ENCODE data around the gene CCDC148.

CCDC148 gene

GRCh38 chr2:158131483-158131912 is 325.1 kb downstream of the CCDC148 start:
- H3K4me2 ChIP-seq (ENCODE audit: low read length), result no peak overlapping the region
- H3K36me3 ChIP-seq (replicated peaks; ENCODE audit: low read depth, low read length), result no peaks in the 10 kb centered on the region
- no peaks in the 10 kb centered on the region for H4K20me1 ChIP-seq (ENCODE audit: insufficient read depth, low read length)
- peaks cover 3% of the 10 kb centered on the region; the same call in 1 of the 2 replicates for H3K27me3 ChIP-seq (ENCODE audit: low read depth, low read length)
- no peaks in the 10 kb centered on the region for H3K9me3 ChIP-seq (ENCODE audit: insufficient read depth, low read length)
- no peak overlapping the region for H2AFZ ChIP-seq (ENCODE audit: low read depth, low read length)
- H3K27ac ChIP-seq (ENCODE audit: low read length), result no peak overlapping the region
- no peak overlapping the region for H3K9ac ChIP-seq (ENCODE audit: low read length)
- H3K4me3 ChIP-seq (ENCODE audit: low read length), result no peak overlapping the region
- TF ChIP-seq, protein P1, sequence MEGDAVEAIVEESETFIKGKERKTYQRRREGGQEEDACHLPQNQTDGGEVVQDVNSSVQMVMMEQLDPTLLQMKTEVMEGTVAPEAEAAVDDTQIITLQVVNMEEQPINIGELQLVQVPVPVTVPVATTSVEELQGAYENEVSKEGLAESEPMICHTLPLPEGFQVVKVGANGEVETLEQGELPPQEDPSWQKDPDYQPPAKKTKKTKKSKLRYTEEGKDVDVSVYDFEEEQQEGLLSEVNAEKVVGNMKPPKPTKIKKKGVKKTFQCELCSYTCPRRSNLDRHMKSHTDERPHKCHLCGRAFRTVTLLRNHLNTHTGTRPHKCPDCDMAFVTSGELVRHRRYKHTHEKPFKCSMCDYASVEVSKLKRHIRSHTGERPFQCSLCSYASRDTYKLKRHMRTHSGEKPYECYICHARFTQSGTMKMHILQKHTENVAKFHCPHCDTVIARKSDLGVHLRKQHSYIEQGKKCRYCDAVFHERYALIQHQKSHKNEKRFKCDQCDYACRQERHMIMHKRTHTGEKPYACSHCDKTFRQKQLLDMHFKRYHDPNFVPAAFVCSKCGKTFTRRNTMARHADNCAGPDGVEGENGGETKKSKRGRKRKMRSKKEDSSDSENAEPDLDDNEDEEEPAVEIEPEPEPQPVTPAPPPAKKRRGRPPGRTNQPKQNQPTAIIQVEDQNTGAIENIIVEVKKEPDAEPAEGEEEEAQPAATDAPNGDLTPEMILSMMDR (IDR thresholded peaks at IDR 0.05; ENCODE audit: low read depth, low read length), result no peak
- TF ChIP-seq EZH2phosphoT487 (IDR thresholded peaks at IDR 0.05; ENCODE audit: low read depth), result no peak
- no peaks in the 10 kb centered on the region for H3K4me1 ChIP-seq (ENCODE audit: low read length)
- H3K79me2 ChIP-seq (ENCODE audit: low read length), result no peaks in the 10 kb centered on the region

DNA sequence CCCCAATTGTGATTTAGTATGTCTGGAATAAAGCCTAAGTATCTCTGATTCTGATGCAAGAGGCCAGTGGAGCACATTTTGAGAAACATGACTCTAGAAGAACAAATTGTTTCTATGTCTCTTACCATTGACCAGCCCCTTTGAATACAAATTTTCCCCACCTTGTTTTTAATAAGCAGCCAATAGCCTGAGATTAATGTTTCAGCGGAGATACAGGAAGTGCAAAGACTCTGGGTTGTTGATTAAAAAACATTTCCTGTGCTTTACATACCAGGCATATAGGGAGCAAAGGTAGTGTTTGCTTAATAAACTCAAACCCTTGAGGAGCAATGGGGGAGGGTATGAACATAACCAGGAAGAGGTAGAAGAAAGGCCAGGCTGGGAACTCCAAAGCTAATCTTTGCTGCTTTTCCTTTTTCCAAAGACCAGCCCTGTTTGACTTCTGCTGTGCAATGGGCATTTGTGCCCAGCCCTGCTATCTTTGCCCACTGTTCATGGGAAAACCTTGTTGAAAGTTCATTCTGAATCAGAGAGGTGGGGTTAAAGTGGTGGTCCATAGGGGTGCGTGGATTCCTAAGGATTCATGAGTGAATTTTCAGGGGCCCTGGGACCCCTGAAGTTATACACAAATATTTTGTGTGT is 325.6 kb downstream of the CCDC148 start:
- peaks cover 3% of the 10 kb centered on the region; the same call in 1 of the 2 replicates for H3K27me3 ChIP-seq (ENCODE audit: low read depth, low read length)

GRCh38 chr2:158129037-158129436 is 327.5 kb downstream of the CCDC148 start:
- Histone ChIP-seq H3K27me3 (ENCODE audit: low read depth, low read length) (peaks cover 3% of the 10 kb centered on the region; the same call in 1 of the 2 replicates), H2AFZ (ENCODE audit: low read depth, low read length) (no peak overlapping the region), H4K20me1 (ENCODE audit: insufficient read depth, low read length) (no peaks in the 10 kb centered on the region), H3K4me3 (ENCODE audit: low read length) (no peak overlapping the region), H3K36me3 (replicated peaks; ENCODE audit: low read depth, low read length) (no peaks in the 10 kb centered on the region), H3K79me2 (ENCODE audit: low read length) (no peaks in the 10 kb centered on the region), H3K27ac (ENCODE audit: low read length) (no peak overlapping the region), H3K4me2 (ENCODE audit: low read length) (no peak overlapping the region), H3K9me3 (ENCODE audit: insufficient read depth, low read length) (no peaks in the 10 kb centered on the region), H3K9ac (ENCODE audit: low read length) (no peak overlapping the region), H3K4me1 (ENCODE audit: low read length) (no peaks in the 10 kb centered on the region)
- TF ChIP-seq, protein P1 (IDR thresholded peaks at IDR 0.05; ENCODE audit: low read depth, low read length), result no peak
- no peak for TF ChIP-seq EZH2phosphoT487 (IDR thresholded peaks at IDR 0.05; ENCODE audit: low read depth)

More for the DNA sequence above, 325.6 kb downstream of the CCDC148 start:
- H3K9ac ChIP-seq (ENCODE audit: low read length), result no peak overlapping the region
- no peaks in the 10 kb centered on the region for H3K36me3 ChIP-seq (replicated peaks; ENCODE audit: low read depth, low read length)
- H3K79me2 ChIP-seq (ENCODE audit: low read length), result no peaks in the 10 kb centered on the region
- no peaks in the 10 kb centered on the region for H3K4me1 ChIP-seq (ENCODE audit: low read length)
- H4K20me1 ChIP-seq (ENCODE audit: insufficient read depth, low read length), result no peaks in the 10 kb centered on the region
- no peaks in the 10 kb centered on the region for H3K9me3 ChIP-seq (ENCODE audit: insufficient read depth, low read length)
- TF ChIP-seq EZH2phosphoT487 (IDR thresholded peaks at IDR 0.05; ENCODE audit: low read depth), result no peak
- TF ChIP-seq, protein P1 (IDR thresholded peaks at IDR 0.05; ENCODE audit: low read depth, low read length), result no peak
- H2AFZ ChIP-seq (ENCODE audit: low read depth, low read length), result no peak overlapping the region
- no peak overlapping the region for H3K27ac ChIP-seq (ENCODE audit: low read length)
- no peak overlapping the region for H3K4me2 ChIP-seq (ENCODE audit: low read length)
- H3K4me3 ChIP-seq (ENCODE audit: low read length), result no peak overlapping the region

GRCh38 chr2:158128168-158128973 is 328.2 kb downstream of the CCDC148 start:
- H3K9me3 ChIP-seq (ENCODE audit: insufficient read depth, low read length), result no peaks in the 10 kb centered on the region
- H3K4me2 ChIP-seq (ENCODE audit: low read length), result no peak overlapping the region
- no peak for TF ChIP-seq EZH2phosphoT487 (IDR thresholded peaks at IDR 0.05; ENCODE audit: low read depth)
- TF ChIP-seq, protein P1 (IDR thresholded peaks at IDR 0.05; ENCODE audit: low read depth, low read length), result no peak
- no peaks in the 10 kb centered on the region for H3K36me3 ChIP-seq (replicated peaks; ENCODE audit: low read depth, low read length)
- H2AFZ ChIP-seq (ENCODE audit: low read depth, low read length), result no peak overlapping the region
- no peaks in the 10 kb centered on the region for H4K20me1 ChIP-seq (ENCODE audit: insufficient read depth, low read length)
- H3K27me3 ChIP-seq (ENCODE audit: low read depth, low read length), result peaks cover 3% of the 10 kb centered on the region; the same call in 1 of the 2 replicates
- no peak overlapping the region for H3K9ac ChIP-seq (ENCODE audit: low read length)
- no peak overlapping the region for H3K4me3 ChIP-seq (ENCODE audit: low read length)
- no peaks in the 10 kb centered on the region for H3K79me2 ChIP-seq (ENCODE audit: low read length)
- H3K27ac ChIP-seq (ENCODE audit: low read length), result no peak overlapping the region
- H3K4me1 ChIP-seq (ENCODE audit: low read length), result no peaks in the 10 kb centered on the region
